Measurements from ENCODE around the gene MMD.

- no peak for TF ChIP-seq CTCF (IDR thresholded peaks at IDR 0.05)
- TF ChIP-seq POLR2A (IDR thresholded peaks at IDR 0.05): no peak
- TF ChIP-seq POLR2AphosphoS5 (IDR thresholded peaks at IDR 0.05): no peak
Observed at GRCh38 chr17:55451203-55451641, 29.6 kb upstream of the MMD start.
